Measurements from ENCODE around the gene MCIDAS. TPM values are rescaled to one million over a fixed set of nuclear protein-coding genes. Genes with fewer than 3 reads are reported as not detected.
A peak's percentile ranks its signal among the peaks of the same experiment; 100 is the strongest.

MCIDAS gene
- total and polyA plus RNA-seq, 4 donors, result not detected

- TF ChIP-seq CTCF (IDR thresholded peaks at IDR 0.05; ENCODE audit: low read depth, low read length, missing input control), result no peak
Observed at GRCh38 chr5:55177078-55177477, 50.0 kb downstream of the MCIDAS start (continued).

GRCh38 chr5:55176176-55176818 lies 50.8 kb downstream of the MCIDAS start:
- no peak for TF ChIP-seq MAX (IDR thresholded peaks at IDR 0.05)
- peak; percentile 39 for TF ChIP-seq CTCF (IDR thresholded peaks at IDR 0.05; ENCODE audit: low read depth, low read length, missing input control)
- H3K4me3 ChIP-seq (ENCODE audit: low read depth in 1 of 3, low read length in 3 of 3), result peak overlapping the region in 2 of 3 donors; percentile 37 to 44
- peaks cover 0 to 10% (median 2%) of the 10 kb centered on the region in 4 donors for H3K27me3 ChIP-seq (ENCODE audit: control insufficient read depth in 4 of 4, insufficient read depth in 4 of 4, low read length in 3 of 4)
- H3K36me3 ChIP-seq (ENCODE audit: control insufficient read depth in 4 of 4, insufficient read depth in 3 of 4, low read depth in 1 of 4, low read length in 3 of 4), result no peaks in the 10 kb centered on the region
- H3K9ac ChIP-seq (ENCODE audit: low read depth in 1 of 2, low read length in 2 of 2), result no peak overlapping the region
- 3% methylated on average over 44 of the region's 44 CpGs for WGBS
- peak; percentile 72 for DNase-seq (ENCODE audit: low spot score)
- H3K4me1 ChIP-seq (ENCODE audit: control insufficient read depth in 4 of 4, insufficient read depth in 4 of 4, low read length in 3 of 4), result peaks cover 10 to 32% (median 29%) of the 10 kb centered on the region in 4 donors
- no peaks in the 10 kb centered on the region for H3K9me3 ChIP-seq (ENCODE audit: control insufficient read depth in 4 of 4, low read length in 3 of 4)
- H3K27ac ChIP-seq (ENCODE audit: low read depth in 1 of 2, low read length in 2 of 2), result no peak overlapping the region

GRCh38 chr5:55175781-55176175 lies 51.3 kb downstream of the MCIDAS start:
- no peak for DNase-seq (ENCODE audit: low spot score)
- Histone ChIP-seq H3K9ac (ENCODE audit: low read depth in 1 of 2, low read length in 2 of 2) (no peak overlapping the region), H3K27me3 (ENCODE audit: control insufficient read depth in 4 of 4, insufficient read depth in 4 of 4, low read length in 3 of 4) (peaks cover 0 to 10% (median 2%) of the 10 kb centered on the region in 4 donors), H3K27ac (ENCODE audit: low read depth in 1 of 2, low read length in 2 of 2) (no peak overlapping the region), H3K4me1 (ENCODE audit: control insufficient read depth in 4 of 4, insufficient read depth in 4 of 4, low read length in 3 of 4) (peaks cover 10 to 32% (median 29%) of the 10 kb centered on the region in 4 donors), H3K9me3 (ENCODE audit: control insufficient read depth in 4 of 4, low read length in 3 of 4) (no peaks in the 10 kb centered on the region), H3K4me3 (ENCODE audit: low read depth in 1 of 3, low read length in 3 of 3) (no peak overlapping the region), H3K36me3 (ENCODE audit: control insufficient read depth in 4 of 4, insufficient read depth in 3 of 4, low read depth in 1 of 4, low read length in 3 of 4) (no peaks in the 10 kb centered on the region)
- no peak for TF ChIP-seq HNF4A (conservative IDR thresholded peaks at IDR 0.05)
- TF ChIP-seq TAF1 (conservative IDR thresholded peaks at IDR 0.05), result no peak
- no peak for TF ChIP-seq ATF3 (IDR thresholded peaks at IDR 0.05)
- TF ChIP-seq ZBTB33 (IDR thresholded peaks at IDR 0.05), result no peak
- TF ChIP-seq JUND (IDR thresholded peaks at IDR 0.05), result no peak
- WGBS, result 14% methylated on average over 7 of the region's 7 CpGs

Data from liver (tissue), 9 donors.